Stimulated activated CD8-positive, alpha-beta memory T cell treated with anti-CD3 and anti-CD28 coated beads, Interleukin-15, amount 100 ng/mL, for 48 hours (primary cell): ENCODE data around the gene CRTAP.
"Not testable (repeated sequence)": the region's sequence is repeated elsewhere in the genome, so short reads cannot be mapped to it uniquely, and the experiment has no call there.

ENCODE experiments used
- DNase-seq, 2 donors: peaks; one replicate each; pipeline ENCODE4 v3.0.0-alpha.2; 2020; ENCODE audit warnings: low read depth in 2 of 2

CRTAP gene

DNA sequence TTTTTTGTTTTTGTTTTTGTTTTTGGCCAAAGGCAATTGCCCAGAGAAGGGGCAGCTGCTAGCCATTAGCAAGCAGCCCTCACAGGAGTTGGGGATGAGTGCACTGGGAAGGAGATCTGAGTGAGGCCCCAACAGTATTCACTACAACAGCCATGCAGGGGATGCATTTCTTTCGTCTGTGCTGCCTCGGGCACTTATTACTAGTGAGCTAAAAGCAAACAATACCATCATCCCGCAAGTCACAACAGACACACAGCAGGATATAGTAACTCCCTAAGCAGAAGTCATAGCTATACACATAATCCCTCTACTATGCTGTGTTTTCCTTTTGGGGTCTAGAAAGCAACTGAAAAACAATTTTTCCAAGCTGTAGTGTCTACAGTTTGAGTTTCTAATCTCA lies 27.2 kb downstream of the CRTAP start:
- no peak for DNase-seq

DNA sequence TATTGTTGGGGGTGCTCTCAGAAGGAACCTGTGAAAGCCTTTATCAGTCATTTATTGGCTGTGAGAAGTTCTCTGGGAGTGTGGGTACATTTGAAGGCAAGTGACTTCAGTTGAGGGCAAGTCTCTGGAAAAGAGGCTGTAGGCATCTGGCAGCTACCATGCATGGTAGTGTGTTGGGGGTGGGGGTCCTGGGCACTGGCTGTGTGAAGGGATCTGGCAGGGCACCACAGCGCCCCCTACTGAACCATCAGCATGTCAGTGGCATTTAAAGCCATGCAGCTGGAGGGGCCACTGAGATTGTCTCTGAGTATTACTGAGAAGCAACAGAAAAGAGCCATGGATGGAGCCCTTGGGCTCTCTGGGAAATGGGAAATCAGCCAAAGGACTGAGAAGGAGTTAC lies 30.6 kb downstream of the CRTAP start:
- no peak for DNase-seq

DNA sequence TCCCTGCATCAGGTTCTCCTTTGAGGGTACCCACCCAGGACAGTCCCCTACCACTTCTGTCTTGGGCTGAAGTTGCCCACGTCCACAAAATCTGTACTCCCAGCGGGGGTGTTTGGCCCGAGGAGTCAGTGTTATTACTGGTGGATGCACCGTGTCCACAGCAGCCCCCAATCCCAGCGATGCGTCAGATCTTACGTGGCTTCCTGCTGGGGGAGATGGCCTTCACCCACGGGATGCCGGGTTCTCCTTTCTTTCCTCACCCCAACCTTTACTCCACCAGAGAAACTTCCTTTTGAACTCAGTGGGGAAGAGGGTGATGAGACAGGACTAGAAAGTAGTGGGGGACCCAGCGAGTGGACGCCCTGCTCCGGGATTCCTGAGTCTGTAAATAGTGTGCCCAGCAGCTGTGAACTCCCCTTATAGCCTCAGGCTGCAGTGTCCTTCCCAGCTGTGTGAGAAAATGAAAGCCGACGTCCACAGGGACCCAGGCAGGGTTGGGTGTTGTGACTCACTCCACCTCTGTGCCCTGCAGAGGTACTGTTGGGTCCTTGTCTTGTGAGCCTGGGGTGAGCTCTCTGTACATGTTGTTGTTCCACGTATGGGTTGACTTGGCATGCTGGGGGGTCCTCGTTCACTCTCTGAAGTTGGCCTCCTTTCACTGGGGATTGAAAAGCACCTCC lies 31.5 kb downstream of the CRTAP start:
- DNase-seq = no peak

DNA sequence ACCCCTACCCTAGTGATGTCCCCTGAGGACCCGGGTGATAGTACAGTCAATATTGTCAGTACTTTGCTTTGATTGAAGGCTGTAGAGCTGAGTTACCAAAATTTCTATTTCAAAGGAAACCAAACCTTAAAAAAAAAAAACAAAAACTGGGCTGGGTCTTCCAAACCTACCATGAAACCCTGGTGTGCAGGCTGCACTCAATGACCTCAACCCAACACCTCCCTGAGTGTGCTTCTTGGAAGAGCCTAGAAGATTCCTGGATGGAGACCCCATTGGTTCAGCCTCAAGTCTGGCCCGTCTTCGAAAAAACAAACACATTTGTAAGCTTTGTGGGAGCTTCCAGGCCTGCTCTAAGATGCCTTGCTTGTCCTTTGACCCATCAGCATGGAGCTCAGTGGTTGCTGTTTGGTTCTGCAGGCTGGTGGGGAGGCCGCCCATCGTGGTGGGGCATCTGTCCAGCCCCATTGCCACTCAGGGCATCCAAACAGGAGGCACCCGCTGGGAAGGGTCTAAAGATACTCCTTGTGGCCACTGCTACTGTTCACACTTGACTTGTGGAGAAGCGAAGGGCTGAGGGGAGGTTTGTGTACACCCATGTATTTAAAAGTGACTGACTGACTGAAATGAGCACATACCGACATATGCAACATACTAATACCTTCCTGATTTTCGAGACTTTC lies 32.2 kb downstream of the CRTAP start:
- no peak for DNase-seq

DNA sequence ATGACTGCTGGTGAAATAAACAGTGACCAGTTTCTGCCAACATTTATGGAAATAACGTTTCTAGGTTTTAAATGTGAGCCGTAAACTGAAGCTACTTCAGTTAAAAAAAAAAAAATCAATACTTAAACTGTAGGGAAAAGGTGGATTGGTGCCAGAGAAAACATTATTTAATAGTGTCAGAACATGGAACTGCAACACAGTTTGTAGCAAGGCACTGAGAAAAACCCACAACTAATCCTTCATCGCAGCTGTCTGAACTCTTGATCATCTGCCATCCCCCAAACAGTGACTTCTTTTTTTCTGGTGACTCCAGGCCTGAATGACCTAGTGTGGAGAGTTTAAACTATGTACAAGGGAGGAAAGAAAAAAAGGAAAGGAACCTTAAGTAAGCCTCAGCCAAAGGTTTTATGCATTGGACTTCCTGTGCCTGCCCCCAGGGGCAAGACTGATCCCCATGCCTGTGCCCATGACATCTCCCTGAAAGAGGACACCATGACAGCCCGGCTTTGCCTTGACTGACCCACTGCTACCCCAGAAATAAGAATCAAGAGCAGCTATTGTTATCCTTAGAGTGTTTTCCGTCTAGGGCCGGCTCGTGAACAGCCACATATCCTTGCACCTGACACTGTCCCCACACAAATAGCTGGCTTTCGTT lies 33.1 kb downstream of the CRTAP start:
- DNase-seq = no peak

DNA sequence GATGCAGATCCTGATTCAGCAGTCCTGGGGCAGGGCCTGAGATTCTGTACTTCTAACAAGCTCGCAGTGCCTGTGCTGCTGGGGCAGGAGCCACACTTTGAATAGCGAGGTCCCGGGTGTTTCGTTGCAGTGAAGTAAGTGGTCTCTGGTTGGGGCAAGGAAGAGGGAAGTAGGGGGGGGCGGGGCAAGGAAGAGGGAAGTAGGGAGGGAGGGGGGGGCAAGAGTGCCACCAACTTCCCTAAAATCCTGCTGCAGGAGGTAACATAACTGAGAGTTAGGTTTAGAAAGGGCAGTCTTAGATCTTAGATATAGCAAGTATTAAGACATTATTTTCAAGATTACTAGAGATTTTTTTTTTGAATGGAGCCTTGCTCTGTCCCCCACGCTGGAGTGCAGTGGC lies 35.5 kb downstream of the CRTAP start:
- DNase-seq = no peak

DNA sequence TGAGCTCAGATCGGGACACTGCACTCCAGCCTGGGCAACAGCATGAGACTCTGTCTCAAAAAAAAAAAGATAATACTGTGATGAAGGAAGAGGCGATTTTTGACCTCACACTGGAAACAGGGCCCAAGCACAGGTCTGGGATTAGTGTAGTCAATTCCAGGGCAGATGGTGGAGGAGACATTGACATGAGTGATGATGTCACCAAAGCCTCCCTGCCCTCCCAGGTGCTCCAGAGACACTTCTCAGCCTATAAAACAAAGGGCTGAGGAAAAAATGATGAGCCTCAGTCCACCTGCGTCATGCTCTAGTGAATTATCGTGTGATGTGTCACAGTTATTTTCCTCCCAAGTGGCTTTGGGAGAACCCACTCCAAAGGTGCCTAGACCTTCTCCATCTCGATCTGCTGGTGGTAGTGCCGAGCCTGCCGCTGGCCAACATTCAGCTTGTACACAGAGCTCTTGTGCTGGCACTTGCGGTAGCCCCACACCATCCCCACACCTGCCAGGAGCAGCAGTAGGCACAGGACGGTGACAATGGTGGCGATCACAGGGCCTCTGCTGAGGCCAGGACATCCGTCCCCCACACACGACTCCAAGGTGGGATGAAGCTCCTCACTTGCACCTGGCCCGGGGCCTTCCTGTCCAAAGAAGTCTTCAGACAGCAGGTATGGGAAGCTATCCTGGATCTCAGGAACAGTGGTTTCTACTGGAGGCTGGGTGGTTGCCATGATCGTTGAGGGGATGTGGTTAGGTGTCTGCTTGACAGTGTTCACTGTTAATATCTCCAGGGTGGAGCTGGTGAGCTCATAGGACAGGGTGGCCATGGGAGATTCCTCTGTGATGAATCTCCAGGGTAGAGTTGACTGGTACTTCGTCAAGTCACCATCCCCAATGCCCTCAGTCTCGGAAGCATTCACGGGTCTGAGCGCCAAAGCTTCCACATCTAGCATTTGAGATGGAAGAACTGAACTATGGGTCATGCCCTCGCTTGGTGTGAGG lies 38.8 kb downstream of the CRTAP start:
- DNase-seq = no peak

DNA sequence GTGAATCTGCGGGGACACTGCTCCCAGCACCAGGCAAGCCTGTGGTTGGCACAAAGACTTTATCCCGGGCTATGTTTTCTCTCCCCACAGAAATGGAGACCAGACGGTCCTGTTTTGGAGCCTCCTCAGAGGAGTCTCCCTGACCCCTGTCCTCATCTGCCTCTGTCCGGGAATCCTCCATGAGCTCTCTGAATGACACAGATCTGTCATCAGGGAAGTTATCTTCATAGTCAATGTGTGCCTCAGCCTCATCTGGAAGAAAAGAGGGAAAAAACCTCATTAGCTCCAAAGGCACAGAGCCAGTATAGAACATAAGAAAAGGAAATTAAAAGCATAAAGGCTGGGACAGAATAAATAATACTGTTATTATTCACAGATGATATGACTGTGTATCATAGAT lies 40.0 kb downstream of the CRTAP start:
- DNase-seq = no peak

DNA sequence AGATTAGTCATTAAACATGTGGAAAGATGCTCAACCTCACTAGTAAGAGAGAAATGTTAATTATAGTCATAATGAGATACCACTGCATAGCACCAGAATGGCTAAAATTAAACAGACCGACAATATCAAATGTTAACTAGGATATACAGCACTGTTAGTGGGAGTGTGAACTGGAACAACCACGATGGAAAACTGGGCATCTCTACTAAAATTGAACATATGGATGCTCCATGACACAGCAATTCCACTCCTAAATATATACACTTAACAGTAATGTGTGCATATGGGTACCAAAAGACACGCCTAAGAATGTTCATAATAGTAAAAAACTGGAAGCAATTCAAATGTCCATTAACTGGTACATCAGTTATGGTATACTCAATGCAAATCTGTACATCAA lies 41.5 kb downstream of the CRTAP start:
- DNase-seq = no peak

DNA sequence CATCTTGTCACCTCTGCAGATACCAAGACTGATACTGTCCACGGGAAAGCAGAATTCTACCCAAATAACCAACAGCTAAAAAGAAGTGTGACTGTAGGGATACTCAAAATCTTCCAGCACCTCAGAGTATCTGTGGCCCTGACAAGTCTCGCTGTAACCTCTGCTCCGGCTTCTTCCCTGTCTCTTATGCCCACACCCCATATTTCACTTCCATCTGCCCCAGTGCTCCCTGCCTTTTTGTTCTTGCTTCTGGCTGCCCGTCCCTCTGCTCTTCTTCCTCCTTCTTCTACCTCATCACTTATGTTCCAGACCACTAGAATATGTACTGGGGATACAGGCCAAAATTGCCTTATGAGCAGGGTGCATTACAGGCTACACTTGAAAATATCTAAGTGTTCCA lies 45.4 kb downstream of the CRTAP start:
- no peak for DNase-seq

DNA sequence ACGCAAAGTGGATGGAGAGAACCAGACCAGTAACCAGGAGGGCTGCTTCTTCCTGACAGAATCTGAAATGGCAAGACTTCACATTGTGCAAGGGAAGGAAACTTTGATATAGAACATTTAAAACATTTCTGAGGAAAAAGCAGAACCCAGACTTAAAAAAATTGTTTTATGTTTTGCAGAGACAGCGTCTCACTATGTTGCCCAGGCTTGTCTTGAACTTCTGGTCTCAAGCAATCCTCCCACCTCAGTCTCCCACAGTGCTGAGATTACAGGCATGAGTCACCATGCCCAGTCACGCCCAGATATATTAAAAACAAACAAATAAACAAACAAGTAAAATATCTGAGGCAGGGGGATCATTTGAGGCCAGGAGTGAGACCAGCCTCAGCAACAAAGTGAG lies 46.2 kb downstream of the CRTAP start:
- DNase-seq = no peak

DNA sequence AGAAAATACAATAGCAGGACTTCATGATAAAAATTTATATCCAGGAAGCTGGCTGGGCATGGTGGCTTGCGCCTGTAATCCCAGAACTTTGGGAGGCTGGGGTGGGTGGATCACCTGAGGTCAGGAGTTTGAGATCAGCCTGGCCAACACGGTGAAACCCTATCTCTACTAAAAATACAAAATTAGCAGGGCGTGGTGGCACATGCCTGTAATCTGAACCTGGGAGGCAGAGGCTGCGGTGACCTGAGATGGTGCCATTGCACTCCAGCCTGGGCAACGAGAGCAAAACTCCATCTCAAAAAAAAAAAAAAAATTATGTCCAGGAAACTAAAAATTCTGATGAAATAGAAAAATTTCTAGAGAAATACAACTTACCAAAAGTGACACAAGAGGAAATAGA lies 48.8 kb downstream of the CRTAP start:
- DNase-seq = not testable (repeated sequence)

DNA sequence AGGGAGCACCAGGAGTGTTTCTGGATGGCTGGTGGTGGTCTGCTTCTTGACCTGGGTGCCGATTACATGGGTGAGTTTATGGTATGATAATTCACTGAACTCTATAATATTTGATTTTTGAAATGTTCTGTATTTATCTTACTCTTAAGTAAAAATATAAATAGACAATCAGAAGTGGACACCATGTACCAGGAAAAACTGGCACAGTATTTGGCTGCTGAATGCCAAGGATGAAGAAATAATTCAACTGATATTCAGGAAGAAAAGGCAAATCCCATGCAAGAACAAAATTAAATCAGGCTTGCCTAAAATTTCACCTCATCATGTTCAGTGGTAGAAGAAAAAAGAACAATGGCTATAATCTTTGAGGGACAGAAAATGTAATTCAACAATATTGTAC lies 51.6 kb downstream of the CRTAP start:
- no peak for DNase-seq

DNA sequence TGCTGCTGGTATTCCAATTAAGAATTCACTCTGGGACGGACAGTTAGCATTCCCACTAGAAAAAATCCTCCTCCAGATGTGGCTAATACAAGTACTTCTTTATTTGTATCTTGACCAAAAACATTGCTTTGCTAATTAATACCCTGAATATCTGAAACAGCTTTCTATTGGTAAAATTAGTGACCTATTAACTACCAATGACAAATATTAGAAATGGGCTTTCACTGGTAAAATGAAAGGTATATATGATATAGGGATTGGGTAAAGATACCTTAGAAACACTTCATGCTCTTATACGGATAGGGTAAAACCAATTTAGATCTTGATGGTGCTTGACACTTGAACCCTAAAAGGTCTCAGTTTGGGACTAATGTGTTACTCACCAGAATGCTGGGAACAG lies 52.3 kb downstream of the CRTAP start:
- no peak for DNase-seq

DNA sequence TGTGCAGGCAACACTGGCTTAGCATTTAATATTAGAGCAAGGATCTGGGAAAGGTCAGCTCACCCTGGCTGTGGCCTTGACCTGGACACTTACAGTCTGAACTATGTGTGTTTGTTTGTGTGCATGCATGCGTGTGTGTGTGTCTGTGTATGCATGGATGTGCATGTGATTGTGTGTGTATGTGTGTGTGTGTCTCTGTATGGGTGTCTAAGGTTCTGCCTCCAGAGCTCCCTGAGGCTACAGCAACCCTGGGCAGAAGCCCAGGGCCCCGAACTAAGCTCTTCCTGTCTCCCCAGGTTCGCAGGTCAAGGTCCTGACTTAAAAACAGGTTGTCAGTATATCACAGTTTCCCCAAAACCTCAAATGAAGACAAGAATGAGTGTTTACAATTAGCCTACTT lies 53.5 kb downstream of the CRTAP start:
- DNase-seq = no peak

DNA sequence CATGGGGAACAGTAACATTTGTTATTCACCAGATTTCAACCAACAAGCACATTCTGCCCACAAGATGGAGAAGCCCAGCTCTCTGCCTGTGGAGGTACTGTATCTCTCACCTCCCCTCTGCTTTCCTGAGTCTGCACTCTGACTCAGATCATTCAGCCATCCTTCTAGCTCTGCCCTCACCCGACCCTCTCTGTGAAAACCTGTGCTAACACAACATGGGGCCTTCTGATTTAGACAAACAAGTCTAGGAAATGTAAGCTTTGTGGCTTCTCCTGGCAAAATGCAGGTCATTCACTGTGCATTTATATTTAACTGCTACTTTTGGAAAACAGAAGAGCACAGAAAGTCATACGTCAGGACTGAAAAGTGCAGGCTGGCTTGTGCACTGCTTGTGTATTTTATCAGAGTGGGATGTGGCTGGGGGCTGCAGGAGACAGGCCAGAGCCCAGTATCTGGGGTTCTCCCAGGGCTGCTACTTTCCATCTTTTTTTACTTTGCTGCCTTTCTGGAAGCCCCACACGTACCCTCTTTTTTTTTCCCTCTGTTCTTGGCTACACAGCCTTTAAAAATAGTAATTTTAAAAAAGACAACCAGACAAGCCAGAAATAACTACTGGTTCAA lies 54.0 kb downstream of the CRTAP start:
- DNase-seq = no peak

DNA sequence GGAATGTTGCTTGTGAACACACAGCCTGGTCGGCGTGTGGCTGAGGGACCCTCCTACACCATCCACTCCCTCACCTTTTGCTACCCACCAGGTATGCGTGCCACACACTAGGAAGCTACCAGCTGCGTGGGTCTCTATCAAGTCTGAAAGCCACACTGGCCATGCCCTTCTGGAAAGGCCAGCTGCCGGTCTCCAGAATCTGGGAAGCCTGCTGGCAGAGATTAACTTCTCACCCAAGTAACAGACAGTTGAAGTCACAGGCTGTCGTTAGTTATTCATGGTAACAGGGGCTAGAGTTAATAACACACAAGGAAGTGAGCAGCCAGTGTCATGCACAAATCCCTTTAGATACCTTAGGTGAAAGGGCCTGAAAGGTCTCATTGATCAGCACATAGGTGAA lies 56.7 kb downstream of the CRTAP start:
- no peak for DNase-seq

DNA sequence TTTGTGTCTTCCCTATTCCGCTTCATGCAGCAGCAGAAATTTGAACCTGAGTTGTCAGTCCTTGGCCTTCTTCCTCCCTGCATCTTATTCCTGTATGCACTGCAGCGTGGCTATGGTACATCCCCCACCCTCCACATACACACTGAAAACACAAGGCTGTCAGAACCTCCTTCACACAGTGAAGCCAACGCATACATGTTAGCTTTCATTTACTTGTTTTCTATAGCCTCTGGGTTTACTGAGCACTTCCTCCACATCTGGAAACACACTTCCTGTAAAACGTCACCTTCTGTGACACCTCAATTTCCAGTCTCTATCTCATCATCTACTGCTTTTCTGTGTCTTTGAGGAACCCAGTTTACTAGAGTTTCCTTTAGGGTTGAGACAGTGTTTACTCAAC lies 57.8 kb downstream of the CRTAP start:
- DNase-seq = no peak

DNA sequence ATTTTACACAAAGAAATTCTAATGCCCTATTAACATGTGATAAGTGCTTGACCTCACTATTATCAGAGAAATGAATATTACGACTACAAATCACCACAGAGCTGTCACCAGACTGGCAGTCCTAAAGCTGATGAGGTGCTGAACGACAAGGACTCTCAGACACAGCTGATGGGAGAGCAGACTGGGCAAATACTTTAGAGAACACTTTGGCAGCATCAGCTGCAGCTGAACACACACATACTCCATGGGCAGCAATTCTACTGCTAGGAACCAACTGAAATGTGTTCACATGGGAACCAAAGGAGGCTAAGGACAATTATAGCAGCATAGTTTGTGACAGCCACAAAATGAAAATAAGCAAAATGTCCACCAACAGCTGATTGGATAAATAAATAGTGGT lies 59.3 kb downstream of the CRTAP start:
- DNase-seq = no peak

DNA sequence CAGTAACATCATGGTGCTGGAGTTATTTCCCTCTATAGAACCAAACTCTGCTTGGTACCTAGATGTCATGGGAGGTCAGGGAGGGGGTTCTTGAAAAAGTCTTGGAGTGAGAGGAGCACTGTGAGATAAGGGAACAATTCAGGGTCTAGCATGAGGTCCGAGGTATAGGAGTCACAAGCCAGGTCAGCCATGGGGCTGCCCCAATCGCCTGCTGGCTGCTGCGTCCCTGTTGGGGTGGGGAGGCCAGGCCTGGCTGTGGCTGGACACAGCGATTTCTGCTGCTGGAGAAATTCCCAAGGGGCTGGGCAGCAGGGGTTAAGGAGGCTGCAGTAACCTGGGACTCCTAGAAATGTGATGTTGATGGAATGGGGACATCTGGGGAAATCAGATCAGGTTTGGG lies 59.9 kb downstream of the CRTAP start:
- DNase-seq = no peak

DNA sequence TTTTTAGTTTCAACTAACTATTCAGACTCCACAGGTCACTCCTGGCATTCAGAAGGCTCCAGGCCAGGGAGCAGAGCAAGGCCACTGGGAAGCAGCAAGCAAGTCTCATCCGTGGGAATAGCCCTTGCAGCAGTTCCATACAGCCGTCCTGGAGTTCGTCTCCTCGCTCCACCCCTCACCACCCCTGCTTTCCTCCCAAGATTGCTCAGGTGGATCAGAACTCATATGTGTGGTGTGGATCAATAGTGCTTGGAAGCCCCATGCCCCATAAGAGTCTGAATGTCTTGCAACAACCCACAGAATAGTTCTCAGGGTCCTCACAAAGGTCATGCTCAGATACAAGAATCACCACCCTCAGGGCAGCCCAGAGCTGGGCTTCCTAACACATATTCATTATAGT lies 60.3 kb downstream of the CRTAP start:
- DNase-seq = no peak
